Esophagus squamous epithelium (tissue), 5 donors: ENCODE results near the gene PNLDC1. TPM values are rescaled to one million over a fixed set of nuclear protein-coding genes. Genes with fewer than 3 reads are reported as not detected.
"Not testable (repeated sequence)": the region's sequence is repeated elsewhere in the genome, so short reads cannot be mapped to it uniquely, and the experiment has no call there.

Source experiments
- DNase-seq: peaks from one replicate; lab custom pipeline; 2025; lab: John Stamatoyannopoulos, UW
- H3K27ac ChIP-seq, 4 donors: fragments of 200-600 bp; sonication (generic); one replicate each; pipeline ENCODE4 v1.5.1; 2016 to 2019; ENCODE audit warnings: mild to moderate bottlenecking in 1 of 4
- H3K27me3 ChIP-seq, 4 donors: fragments of 200-600 bp; sonication (generic); 1 replicate in 3 of 4; 2 replicates in 1 of 4; pipeline versions ENCODE4 v1.5.1 to v1.6.0; 2017 to 2021; ENCODE audit warnings: antibody characterized with exemption in 1 of 4
- H3K36me3 ChIP-seq, 3 donors: fragments of 200-600 bp; sonication (generic); one replicate each; pipeline ENCODE4 v1.5.1; 2016 to 2019
- H3K4me1 ChIP-seq, 3 donors: fragments of 200-600 bp; sonication (generic); one replicate each; pipeline ENCODE4 v1.5.1; 2017 to 2019
- H3K4me3 ChIP-seq, 4 donors: fragments of 200-600 bp; sonication (generic); 1 replicate in 3 of 4; 2 replicates in 1 of 4; pipeline ENCODE4 v1.5.1; 2016 to 2019; ENCODE audit warnings: mild to moderate bottlenecking in 2 of 4, moderate library complexity in 1 of 4
- H3K9me3 ChIP-seq, 3 donors: fragments of 200-600 bp; sonication (generic); one replicate each; pipeline ENCODE4 v1.5.1; 2016 to 2019
- CTCF ChIP-seq, 6 experiments: fragments of 450-650 bp in 4 of 6; fragments of 200-600 bp in 2 of 6; sonication (generic) in 2 of 6; IDR thresholded peaks; one replicate each; pipeline ENCODE4 v1.5.1; 2016 to 2019; ENCODE audit warnings: antibody characterized with exemption in 6 of 6, mild to moderate bottlenecking in 4 of 6, moderate library complexity in 4 of 6
- POLR2A ChIP-seq, 4 donors: fragments of 450-650 bp; IDR thresholded peaks; one replicate each; pipeline ENCODE4 v1.6.1; 2017; ENCODE audit warnings: antibody characterized with exemption in 4 of 4, mild to moderate bottlenecking in 4 of 4, moderate library complexity in 3 of 4
- WGBS, 2 donors: methylation state at CpG; one replicate each; pipeline ENCODE4 v1.1.5; 2018; 5-methylcytosine and 5-hydroxymethylcytosine counted together
- intact Hi-C: fragments of 100-400 bp; cut with DNase I; formaldehyde crosslinking; loops from one replicate; pipeline ENCODE4 v1.15.0; 2022
- total RNA-seq, 4 donors: library from RNA; depleted of rRNA; stranded (reverse); fragments of >200 nt; gene quantifications; one replicate each; pipeline ENCODE4 v1.1.0, GENCODE V29; 2016
- donor health status: DM: yes; HTN: yes; CAD: no.

The PNLDC1 gene
- total RNA-seq, 4 donors from 2014 or later, result not detected

- no peaks in the 10 kb centered on the region for H3K27me3 ChIP-seq
- peaks cover 0 to 57% (median 7%) of the 10 kb centered on the region in 3 donors for H3K36me3 ChIP-seq
- peak; percentile 70 for DNase-seq
- TF ChIP-seq CTCF (IDR thresholded peaks at IDR 0.05), result no peak
- peak in 3 of 4 donors; percentile 53 to 59 (median 56) for TF ChIP-seq POLR2A (IDR thresholded peaks at IDR 0.05)
- WGBS, 2 donors, result 1 to 2% methylated on average over 19 of the region's 56 CpGs
- intact Hi-C loops, result loop anchor here (5.0 kb wide), 1 partner anchor 103 kb away; no protein-coding TSS in a partner anchor
- H3K27ac ChIP-seq, result peak within 1 kb of the TSS; percentile 95 to 100 (median 98)
- peaks cover 14 to 70% (median 42%) of the 10 kb centered on the region in 3 donors for H3K4me1 ChIP-seq
- H3K9me3 ChIP-seq, result no peaks in the 10 kb centered on the region
- peak within 1 kb of the TSS; percentile 68 to 96 (median 77) for H3K4me3 ChIP-seq
These were observed 9.7 kb upstream of the PNLDC1 start, which contains the start of gene MRPL18 for GRCh38 chr6:159790149-159790955. MRPL18 (plus strand) TSS chr6:159790467; CDS start chr6:159790588, 121 bp downstream.

GRCh38 chr6:159790956-159791598 is 9.0 kb upstream of the PNLDC1 start:
- 13 to 28% methylated on average over 7 to 15 of the region's 18 CpGs for WGBS, 2 donors
- intact Hi-C loops, result loop anchor here (5.0 kb wide), 1 partner anchor 104 kb away; no protein-coding TSS in a partner anchor
- TF ChIP-seq CTCF (IDR thresholded peaks at IDR 0.05), result no peak
- TF ChIP-seq POLR2A (IDR thresholded peaks at IDR 0.05), result no peak
- Histone ChIP-seq H3K4me1 (peaks cover 14 to 72% (median 42%) of the 10 kb centered on the region in 3 donors), H3K36me3 (peaks cover 0 to 56% (median 7%) of the 10 kb centered on the region in 3 donors), H3K27ac (peak overlapping the region; percentile 95 to 100 (median 98)), H3K4me3 (peak overlapping the region; percentile 68 to 96 (median 77)), H3K9me3 (no peaks in the 10 kb centered on the region), H3K27me3 (no peaks in the 10 kb centered on the region)
- no peak for DNase-seq

- H3K4me3 ChIP-seq, H3K9me3 ChIP-seq, H3K27me3 ChIP-seq, H3K27ac ChIP-seq, DNase-seq: not testable (repeated sequence)
- Histone ChIP-seq H3K36me3 (peaks cover 0 to 79% (median 13%) of the 10 kb centered on the region in 3 donors), H3K4me1 (peaks cover 9 to 46% (median 22%) of the 10 kb centered on the region in 3 donors)
- intact Hi-C loops, result loop anchor here (5.0 kb wide), 1 partner anchor 108 kb away; no protein-coding TSS in a partner anchor
- 59 to 87% methylated on average over 5 of the region's 8 CpGs for WGBS, 2 donors
These were observed 5.1 kb upstream of the PNLDC1 start for GRCh38 chr6:159794976-159795375.

- H3K27me3 ChIP-seq, result no peaks in the 10 kb centered on the region
- WGBS, 2 donors, result 29 to 50% methylated on average over 1 of the region's 1 CpG
- peaks cover 5 to 32% (median 6%) of the 10 kb centered on the region in 3 donors for H3K4me1 ChIP-seq
- TF ChIP-seq POLR2A (IDR thresholded peaks at IDR 0.05) (no peak), CTCF (IDR thresholded peaks at IDR 0.05) (no peak)
- no peak overlapping the region for H3K27ac ChIP-seq
- H3K36me3 ChIP-seq, result peaks cover 0 to 77% (median 16%) of the 10 kb centered on the region in 3 donors
- no peak overlapping the region for H3K4me3 ChIP-seq
- no peak for DNase-seq
- intact Hi-C loops, result no loop called here
- H3K9me3 ChIP-seq, result no peaks in the 10 kb centered on the region
These were observed 2.5 kb upstream of the PNLDC1 start for GRCh38 chr6:159797554-159797953.

GRCh38 chr6:159801935-159802334 is 1.9 kb downstream of the PNLDC1 start:
- 76 to 79% methylated on average over 8 of the region's 8 CpGs for WGBS, 2 donors
- intact Hi-C loops, result no loop called here

More at GRCh38 chr6:159801935-159802334, 1.9 kb downstream of the PNLDC1 start:
- H3K9me3 ChIP-seq, result no peaks in the 10 kb centered on the region
- no peaks in the 10 kb centered on the region for H3K27me3 ChIP-seq
- H3K36me3 ChIP-seq, result peaks cover 0 to 36% (median 16%) of the 10 kb centered on the region in 3 donors
- no peak overlapping the region for H3K27ac ChIP-seq
- no peak overlapping the region for H3K4me3 ChIP-seq
- TF ChIP-seq CTCF (IDR thresholded peaks at IDR 0.05) (no peak), POLR2A (IDR thresholded peaks at IDR 0.05) (no peak)
- DNase-seq, result no peak
- H3K4me1 ChIP-seq, result peaks cover 0 to 5% (median 0%) of the 10 kb centered on the region in 3 donors
